ENCODE results near the gene MRPS24. TPM values are rescaled to one million over a fixed set of nuclear protein-coding genes. Genes with fewer than 3 reads are reported as not detected.

MRPS24 gene
- total RNA-seq, 1 experiment from 2014 or later, result 156 TPM

DNA sequence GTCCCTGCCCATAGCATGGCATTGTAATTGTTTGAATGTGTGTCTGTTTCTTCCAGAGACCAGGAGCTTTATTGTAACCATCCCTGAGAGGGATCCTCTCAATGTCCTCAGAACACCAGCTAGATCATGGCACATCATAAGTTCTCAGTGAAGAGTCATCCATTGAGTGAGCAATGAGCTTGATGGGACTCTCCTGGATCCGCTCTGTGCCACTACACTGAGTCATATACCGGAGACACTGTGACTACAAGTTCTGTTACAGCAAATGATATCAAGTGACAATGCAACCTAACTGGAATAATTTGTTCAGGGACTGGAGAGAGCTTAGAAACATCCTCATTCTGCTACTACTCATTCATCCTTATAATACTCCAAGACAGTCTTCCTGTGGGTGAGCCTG lies 25.1 kb downstream of the MRPS24 start:
- no TSS peak for BruUV-seq (replicated peaks)
- CTCF ChIA-PET, result interaction anchor here (0.6 to 0.8 kb wide), 2 partner anchors 113 to 262 kb away, joined by 3 read pairs; partner anchors contain the start of gene STK17A
- Histone ChIP-seq H3K9ac (ENCODE audit: low read length) (no peak overlapping the region), H3K4me2 (ENCODE audit: low read length) (no peak overlapping the region), H3K4me1 (ENCODE audit: control insufficient read depth in 1 of 2, insufficient read depth in 2 of 2, low read length in 2 of 2) (no peaks in the 10 kb centered on the region), H3K27ac (ENCODE audit: low read depth, low read length) (no peak overlapping the region), H2AFZ (ENCODE audit: low read depth, low read length, poor library complexity, severe bottlenecking) (no peak overlapping the region), H3K4me3 (replicated peaks in 1 of 2; ENCODE audit: low read depth in 1 of 2, low read length in 2 of 2) (no peak overlapping the region), H3K36me3 (ENCODE audit: control insufficient read depth in 1 of 2, insufficient read depth in 2 of 2, low read length in 2 of 2) (no peaks in the 10 kb centered on the region), H3K9me3 (ENCODE audit: control insufficient read depth in 1 of 2, insufficient read depth in 1 of 2, low read depth in 1 of 2, low read length in 2 of 2) (no peaks in the 10 kb centered on the region), H3K79me2 (ENCODE audit: insufficient read depth, low read length) (no peaks in the 10 kb centered on the region), H3K9me2 (ENCODE audit: insufficient read depth) (no peaks in the 10 kb centered on the region), H4K20me1 (ENCODE audit: insufficient read depth) (no peaks in the 10 kb centered on the region), H3K27me3 (ENCODE audit: insufficient read depth, low read length) (no peaks in the 10 kb centered on the region)
- TF ChIP-seq SRF (IDR thresholded peaks at IDR 0.05; ENCODE audit: low read depth) (no peak), JUND (IDR thresholded peaks at IDR 0.05) (no peak), RAD21 (IDR thresholded peaks at IDR 0.05; ENCODE audit: low read depth) (no peak), EZH2 (IDR thresholded peaks at IDR 0.05) (no peak), ZFX (IDR thresholded peaks at IDR 0.05) (no peak), EGR1 (IDR thresholded peaks at IDR 0.05; ENCODE audit: low read depth) (no peak), CEBPB (IDR thresholded peaks at IDR 0.05; ENCODE audit: low read depth) (no peak), ZNF274 (IDR thresholded peaks at IDR 0.05; ENCODE audit: low read depth, low read length) (no peak), SP1 (IDR thresholded peaks at IDR 0.05; ENCODE audit: low read depth) (no peak), TCF7L2 (IDR thresholded peaks at IDR 0.05; ENCODE audit: borderline replicate concordance, extremely low read depth, insufficient read depth, insufficient read length) (no peak), POLR2AphosphoS5 (IDR thresholded peaks at IDR 0.05; ENCODE audit: low read depth, low read length) (no peak), CBX3 (IDR thresholded peaks at IDR 0.05; ENCODE audit: low read depth) (no peak)
- TF ChIP-seq, protein P1, sequence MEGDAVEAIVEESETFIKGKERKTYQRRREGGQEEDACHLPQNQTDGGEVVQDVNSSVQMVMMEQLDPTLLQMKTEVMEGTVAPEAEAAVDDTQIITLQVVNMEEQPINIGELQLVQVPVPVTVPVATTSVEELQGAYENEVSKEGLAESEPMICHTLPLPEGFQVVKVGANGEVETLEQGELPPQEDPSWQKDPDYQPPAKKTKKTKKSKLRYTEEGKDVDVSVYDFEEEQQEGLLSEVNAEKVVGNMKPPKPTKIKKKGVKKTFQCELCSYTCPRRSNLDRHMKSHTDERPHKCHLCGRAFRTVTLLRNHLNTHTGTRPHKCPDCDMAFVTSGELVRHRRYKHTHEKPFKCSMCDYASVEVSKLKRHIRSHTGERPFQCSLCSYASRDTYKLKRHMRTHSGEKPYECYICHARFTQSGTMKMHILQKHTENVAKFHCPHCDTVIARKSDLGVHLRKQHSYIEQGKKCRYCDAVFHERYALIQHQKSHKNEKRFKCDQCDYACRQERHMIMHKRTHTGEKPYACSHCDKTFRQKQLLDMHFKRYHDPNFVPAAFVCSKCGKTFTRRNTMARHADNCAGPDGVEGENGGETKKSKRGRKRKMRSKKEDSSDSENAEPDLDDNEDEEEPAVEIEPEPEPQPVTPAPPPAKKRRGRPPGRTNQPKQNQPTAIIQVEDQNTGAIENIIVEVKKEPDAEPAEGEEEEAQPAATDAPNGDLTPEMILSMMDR (IDR thresholded peaks at IDR 0.05 in 2 of 3, conservative IDR thresholded peaks at IDR 0.05 in 1 of 3; ENCODE audit: borderline replicate concordance in 1 of 3, insufficient read depth in 1 of 3, low read depth in 2 of 3, low read length in 2 of 3), result no peak
- TF ChIP-seq, protein P2, sequence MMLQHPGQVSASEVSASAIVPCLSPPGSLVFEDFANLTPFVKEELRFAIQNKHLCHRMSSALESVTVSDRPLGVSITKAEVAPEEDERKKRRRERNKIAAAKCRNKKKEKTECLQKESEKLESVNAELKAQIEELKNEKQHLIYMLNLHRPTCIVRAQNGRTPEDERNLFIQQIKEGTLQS (IDR thresholded peaks at IDR 0.05), result no peak
- ATAC-seq, result no peak
- intact Hi-C loops (cut with micrococcal nuclease), result no loop called here
- POLR2A ChIA-PET, result no interaction called here
- RAD21 ChIA-PET (ENCODE audit: low non-redundant PET in 1 of 2, low total read pairs in 2 of 2, uncharacterized antibody in 2 of 2, unreplicated experiment in 2 of 2), result no interaction called here
- DNase-seq (ENCODE audit: low read depth, low spot score), result no peak
